ENCODE measurements around the gene TAC1.
A peak's percentile ranks its signal among the peaks of the same experiment; 100 is the strongest.

The TAC1 gene

GRCh38 chr7:97732565-97733275 lies 834 bp downstream of the TAC1 start:
- no peak for TF ChIP-seq CTCF (IDR thresholded peaks at IDR 0.05; ENCODE audit: control insufficient read depth, extremely low read depth, insufficient read depth)
- H3K4me3 ChIP-seq (ENCODE audit: low read depth, low read length): no peak overlapping the region
- no peak for DNase-seq (ENCODE audit: low read depth)

- DNase-seq (ENCODE audit: low read depth): no peak
- no peak overlapping the region for H3K4me3 ChIP-seq (ENCODE audit: low read depth, low read length)
- no peak for TF ChIP-seq CTCF (IDR thresholded peaks at IDR 0.05; ENCODE audit: control insufficient read depth, extremely low read depth, insufficient read depth)
Observed at GRCh38 chr7:97733276-97734161, 1.6 kb downstream of the TAC1 start.

- no peak overlapping the region for H3K4me3 ChIP-seq (ENCODE audit: low read depth, low read length)
- no peak for TF ChIP-seq CTCF (IDR thresholded peaks at IDR 0.05; ENCODE audit: control insufficient read depth, extremely low read depth, insufficient read depth)
- peak; percentile 15 for DNase-seq (ENCODE audit: low read depth)
Observed at GRCh38 chr7:97734255-97734654, 2.4 kb downstream of the TAC1 start.

GRCh38 chr7:97735075-97735474 lies 3.2 kb downstream of the TAC1 start:
- no peak for DNase-seq (ENCODE audit: low read depth)
- no peak overlapping the region for H3K4me3 ChIP-seq (ENCODE audit: low read depth, low read length)
- no peak for TF ChIP-seq CTCF (IDR thresholded peaks at IDR 0.05; ENCODE audit: control insufficient read depth, extremely low read depth, insufficient read depth)

- TF ChIP-seq CTCF (IDR thresholded peaks at IDR 0.05; ENCODE audit: control insufficient read depth, extremely low read depth, insufficient read depth): no peak
- no peak overlapping the region for H3K4me3 ChIP-seq (ENCODE audit: low read depth, low read length)
- no peak for DNase-seq (ENCODE audit: low read depth)
Observed at GRCh38 chr7:97748482-97748881, 16.6 kb downstream of the TAC1 start.

- DNase-seq (ENCODE audit: low read depth): no peak
- no peak overlapping the region for H3K4me3 ChIP-seq (ENCODE audit: low read depth, low read length)
- TF ChIP-seq CTCF (IDR thresholded peaks at IDR 0.05; ENCODE audit: control insufficient read depth, extremely low read depth, insufficient read depth): no peak
Observed at GRCh38 chr7:97751566-97751965, 19.7 kb downstream of the TAC1 start.

All from LNCaP clone FGC (cell line).